WERI-Rb-1 (cell line): ENCODE results near the gene ASB4.

ENCODE experiments used
- DNase-seq: peaks from one replicate; pipeline ENCODE4 v3.0.0-alpha.2; 2020
- H3K27ac ChIP-seq: fragments of 250-450 bp; sonication (Bioruptor Pico); 2 replicates; pipeline ENCODE4 v1.5.1; 2020; ENCODE audit warnings: mild to moderate bottlenecking, moderate library complexity
- H3K27me3 ChIP-seq: fragments of 250-450 bp; sonication (Bioruptor Pico); 2 replicates; pipeline ENCODE4 v1.5.1; 2021; ENCODE audit warnings: mild to moderate bottlenecking, low read depth, moderate library complexity; ENCODE audit not compliant: insufficient read depth, severe bottlenecking
- H3K36me3 ChIP-seq: fragments of 250-450 bp; sonication (Bioruptor Pico); 2 replicates; pipeline ENCODE4 v1.5.1; 2020; ENCODE audit warnings: mild to moderate bottlenecking, moderate library complexity
- H3K4me3 ChIP-seq: 2 replicates; pipeline ENCODE4 v1.5.1; 2011; ENCODE audit warnings: low read depth, mild to moderate bottlenecking, control low read depth, low read length
- H3K9me3 ChIP-seq: fragments of 250-450 bp; sonication (Bioruptor Pico); 2 replicates; pipeline ENCODE4 v1.5.1; 2021; ENCODE audit warnings: mild to moderate bottlenecking, moderate library complexity; ENCODE audit not compliant: severe bottlenecking
- CTCF ChIP-seq: IDR thresholded peaks from 2 replicates; pipeline ENCODE4 v1.5.1; 2011; ENCODE audit warnings: low read depth, mild to moderate bottlenecking, control low read depth, inconsistent platforms, low read length

The ASB4 gene

GRCh38 chr7:95476072-95476847 is 9.5 kb upstream of the ASB4 start:
- Histone ChIP-seq H3K4me3 (no peak overlapping the region), H3K36me3 (no peaks in the 10 kb centered on the region), H3K27ac (peak overlapping the region; percentile 43), H3K27me3 (no peaks in the 10 kb centered on the region), H3K9me3 (no peaks in the 10 kb centered on the region)
- TF ChIP-seq CTCF = no peak
- no peak for DNase-seq

- peak; percentile 72 for DNase-seq
- TF ChIP-seq CTCF = peak; percentile 53; the same call in 1 of the 2 replicates
These were observed 8.7 kb upstream of the ASB4 start for GRCh38 chr7:95476904-95477594.

GRCh38 chr7:95478272-95479037 is 7.3 kb upstream of the ASB4 start:
- Histone ChIP-seq H3K9me3 (no peaks in the 10 kb centered on the region), H3K36me3 (no peaks in the 10 kb centered on the region), H3K27me3 (no peaks in the 10 kb centered on the region), H3K27ac (no peak overlapping the region), H3K4me3 (no peak overlapping the region)
- TF ChIP-seq CTCF = 0 out of 2 replicates have a peak, but pooled peaks have one; percentile 12
- peak; percentile 34 for DNase-seq

More at GRCh38 chr7:95476904-95477594, 8.7 kb upstream of the ASB4 start:
- Histone ChIP-seq H3K4me3 (no peak overlapping the region), H3K27ac (peak overlapping the region; percentile 43), H3K36me3 (no peaks in the 10 kb centered on the region), H3K9me3 (no peaks in the 10 kb centered on the region), H3K27me3 (no peaks in the 10 kb centered on the region)

GRCh38 chr7:95479992-95480624 is 5.6 kb upstream of the ASB4 start:
- Histone ChIP-seq H3K9me3 (no peaks in the 10 kb centered on the region), H3K27me3 (no peaks in the 10 kb centered on the region), H3K27ac (no peak overlapping the region), H3K36me3 (no peaks in the 10 kb centered on the region), H3K4me3 (no peak overlapping the region)
- no peak for TF ChIP-seq CTCF
- DNase-seq = no peak

GRCh38 chr7:95481271-95482165 is 4.2 kb upstream of the ASB4 start:
- Histone ChIP-seq H3K9me3 (no peaks in the 10 kb centered on the region), H3K36me3 (no peaks in the 10 kb centered on the region), H3K4me3 (no peak overlapping the region), H3K27me3 (no peaks in the 10 kb centered on the region), H3K27ac (peak overlapping the region; percentile 0; the same call in 1 of the 2 replicates)
- DNase-seq = no peak
- TF ChIP-seq CTCF = no peak
